Gastroesophageal sphincter (tissue), 3 donors: ENCODE data around the gene KCNG4.

ENCODE experiments used
- POLR2A ChIP-seq, 2 donors: fragments of 450-650 bp; IDR thresholded peaks; one replicate each; pipeline ENCODE4 v1.6.1; 2017; ENCODE audit warnings: antibody characterized with exemption in 2 of 2, mild to moderate bottlenecking in 2 of 2, moderate library complexity in 1 of 2
- TF ChIP-seq, protein P1 (sequence below), 4 experiments: fragments of 200-600 bp in 2 of 4; fragments of 450-650 bp in 2 of 4; sonication (generic) in 1 of 4; IDR thresholded peaks; one replicate each; pipeline ENCODE4 v1.5.1; 2017 to 2019; ENCODE audit warnings: antibody characterized with exemption in 4 of 4, mild to moderate bottlenecking in 2 of 4, moderate library complexity in 2 of 4

DNA sequence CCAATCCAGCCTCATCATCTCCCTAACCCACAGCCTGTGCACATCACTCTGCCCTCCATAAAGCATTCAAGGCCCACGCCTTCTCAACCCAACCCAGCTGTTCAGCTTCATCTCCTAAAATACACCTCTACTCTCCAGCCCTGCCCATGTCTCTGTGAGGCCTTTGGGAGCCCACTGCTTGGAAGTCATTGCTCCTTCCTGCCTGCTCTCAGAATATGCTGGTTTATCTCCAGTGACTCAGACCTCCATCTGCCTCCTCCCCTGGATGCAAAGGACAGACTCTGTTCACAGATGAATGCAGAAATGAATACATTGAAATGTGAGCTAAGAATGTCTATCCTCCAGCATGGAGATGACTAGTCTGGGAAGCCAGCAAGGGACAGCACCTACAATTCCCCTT, 19.0 kb downstream of the KCNG4 start:
- TF ChIP-seq, protein P1, sequence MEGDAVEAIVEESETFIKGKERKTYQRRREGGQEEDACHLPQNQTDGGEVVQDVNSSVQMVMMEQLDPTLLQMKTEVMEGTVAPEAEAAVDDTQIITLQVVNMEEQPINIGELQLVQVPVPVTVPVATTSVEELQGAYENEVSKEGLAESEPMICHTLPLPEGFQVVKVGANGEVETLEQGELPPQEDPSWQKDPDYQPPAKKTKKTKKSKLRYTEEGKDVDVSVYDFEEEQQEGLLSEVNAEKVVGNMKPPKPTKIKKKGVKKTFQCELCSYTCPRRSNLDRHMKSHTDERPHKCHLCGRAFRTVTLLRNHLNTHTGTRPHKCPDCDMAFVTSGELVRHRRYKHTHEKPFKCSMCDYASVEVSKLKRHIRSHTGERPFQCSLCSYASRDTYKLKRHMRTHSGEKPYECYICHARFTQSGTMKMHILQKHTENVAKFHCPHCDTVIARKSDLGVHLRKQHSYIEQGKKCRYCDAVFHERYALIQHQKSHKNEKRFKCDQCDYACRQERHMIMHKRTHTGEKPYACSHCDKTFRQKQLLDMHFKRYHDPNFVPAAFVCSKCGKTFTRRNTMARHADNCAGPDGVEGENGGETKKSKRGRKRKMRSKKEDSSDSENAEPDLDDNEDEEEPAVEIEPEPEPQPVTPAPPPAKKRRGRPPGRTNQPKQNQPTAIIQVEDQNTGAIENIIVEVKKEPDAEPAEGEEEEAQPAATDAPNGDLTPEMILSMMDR (IDR thresholded peaks at IDR 0.05) = no peak
- TF ChIP-seq POLR2A (IDR thresholded peaks at IDR 0.05) = no peak
